K562 (cell line): ENCODE measurements around the gene ALDH1A2. TPM values are rescaled to one million over a fixed set of nuclear protein-coding genes. Genes with fewer than 3 reads are reported as not detected.

ENCODE experiments used
- ARID4B ChIP-seq: sonication (generic); formaldehyde crosslinking; IDR thresholded peaks from 2 replicates; pipeline ENCODE4 v1.8.0; 2022; ENCODE audit warnings: mild to moderate bottlenecking, missing genetic modification reagents
- CBX5 ChIP-seq: IDR thresholded peaks from 2 replicates; pipeline ENCODE4 v1.6.1; 2014; ENCODE audit warnings: low read depth, borderline replicate concordance
- FUS ChIP-seq: fragments of 200-400 bp; formaldehyde crosslinking; optimal IDR thresholded peaks from 2 replicates; pipeline ENCODE3; 2017; ENCODE audit warnings: low read depth, low read length
- GATAD2B ChIP-seq: fragments of 450-650 bp; IDR thresholded peaks from 2 replicates; pipeline ENCODE4 v1.6.1; 2017; ENCODE audit warnings: mild to moderate bottlenecking, borderline replicate concordance
- MYC ChIP-seq, 2 experiments: fragments of 250-450 bp in 1 of 2; sonication (Bioruptor Pico) in 1 of 2; IDR thresholded peaks; 2 replicates each; pipeline versions ENCODE4 v1.5.1 to v1.6.1; 2012 to 2021; ENCODE audit warnings: low read depth in 2 of 2, borderline replicate concordance in 1 of 2, improper control_type of control experiment in 1 of 2, low read length in 1 of 2, mild to moderate bottlenecking in 1 of 2, moderate library complexity in 1 of 2
- NFIC ChIP-seq: fragments of 450-650 bp; IDR thresholded peaks from 2 replicates; pipeline ENCODE4 v1.6.1; 2017; ENCODE audit warnings: mild to moderate bottlenecking, inconsistent platforms
- POLR2G ChIP-seq: fragments of 200-400 bp; formaldehyde crosslinking; IDR thresholded peaks from 2 replicates; pipeline ENCODE4 v1.6.1; 2017; ENCODE audit warnings: low read depth, mild to moderate bottlenecking, antibody characterized with exemption, low read length, moderate library complexity
- RBM25 ChIP-seq: fragments of 200-400 bp; formaldehyde crosslinking; IDR thresholded peaks from 2 replicates; pipeline ENCODE4 v1.6.1; 2018; ENCODE audit warnings: low read length, low read depth, moderate library complexity; ENCODE audit not compliant: severe bottlenecking
- SAFB ChIP-seq: fragments of 200-400 bp; formaldehyde crosslinking; IDR thresholded peaks from 2 replicates; pipeline ENCODE4 v1.6.1; 2017; ENCODE audit warnings: low read depth, low read length, borderline replicate concordance
- TBP ChIP-seq: optimal IDR thresholded peaks from 2 replicates; pipeline ENCODE3; 2011; ENCODE audit warnings: low read depth, low read length, improper control_type of control experiment
- TEAD4 ChIP-seq, 2 experiments: sonication (generic) in 1 of 2; formaldehyde crosslinking in 1 of 2; IDR thresholded peaks; 2 replicates each; pipeline versions ENCODE4 v1.6.1 to v1.8.0; 2012 to 2022; ENCODE audit warnings: borderline replicate concordance in 1 of 2, inconsistent platforms in 1 of 2, low read length in 1 of 2, mild to moderate bottlenecking in 1 of 2, missing genetic modification reagents in 1 of 2
- VEZF1 ChIP-seq: fragments of 200-800 bp; sonication (Bioruptor generic); IDR thresholded peaks from 2 replicates; pipeline ENCODE4 v1.6.1; 2017; ENCODE audit warnings: missing genetic modification characterization, missing compliant biosample characterization
- ZFP36 ChIP-seq: fragments of 150-350 bp; IDR thresholded peaks from 2 replicates; pipeline ENCODE4 v1.6.1; 2018; ENCODE audit warnings: low read length, low read depth; ENCODE audit not compliant: partially characterized antibody
- ZNF76 ChIP-seq: fragments of 250-450 bp; sonication (Bioruptor Pico); IDR thresholded peaks from 2 replicates; pipeline ENCODE4 v1.4.0; 2020; ENCODE audit warnings: mild to moderate bottlenecking, moderate library complexity, borderline replicate concordance
- polyA plus RNA-seq, 8 experiments: library from polyadenylated mRNA; depleted of rRNA in 4 of 8; stranded (reverse) in 5 of 8; unstranded in 3 of 8; fragments of >200 nt; fragmentation: Nextera tagmentation in 2 of 8; fragmentation: Illumina TruSeq in 1 of 8; extraction: Ambion mirVana in 2 of 8; extraction: Trizol in 1 of 8; gene quantifications; 2 replicates each; pipeline versions ENCODE4 v1.2.1 to v1.2.3, GENCODE V29; 2011 to 2014; ENCODE audit warnings: inconsistent platforms in 1 of 8, missing spikeins in 1 of 8
- total RNA-seq, 7 experiments: library from RNA; depleted of rRNA in 6 of 7; stranded (reverse); fragments of >200 nt in 6 of 7; fragmentation: Illumina TruSeq in 2 of 7; extraction: Trizol in 2 of 7; gene quantifications; 2 replicates each; pipeline versions ENCODE4 v1.2.1 to v1.2.3, GENCODE V29; 2011 to 2021; ENCODE audit warnings: low replicate concordance in 1 of 7

Gene ALDH1A2
- total and polyA plus RNA-seq, 9 of the 15 experiments (the other 6 are each of a cell fraction or from before 2014, with no cell fraction given) = 115 to 393 (median 333) TPM

DNA sequence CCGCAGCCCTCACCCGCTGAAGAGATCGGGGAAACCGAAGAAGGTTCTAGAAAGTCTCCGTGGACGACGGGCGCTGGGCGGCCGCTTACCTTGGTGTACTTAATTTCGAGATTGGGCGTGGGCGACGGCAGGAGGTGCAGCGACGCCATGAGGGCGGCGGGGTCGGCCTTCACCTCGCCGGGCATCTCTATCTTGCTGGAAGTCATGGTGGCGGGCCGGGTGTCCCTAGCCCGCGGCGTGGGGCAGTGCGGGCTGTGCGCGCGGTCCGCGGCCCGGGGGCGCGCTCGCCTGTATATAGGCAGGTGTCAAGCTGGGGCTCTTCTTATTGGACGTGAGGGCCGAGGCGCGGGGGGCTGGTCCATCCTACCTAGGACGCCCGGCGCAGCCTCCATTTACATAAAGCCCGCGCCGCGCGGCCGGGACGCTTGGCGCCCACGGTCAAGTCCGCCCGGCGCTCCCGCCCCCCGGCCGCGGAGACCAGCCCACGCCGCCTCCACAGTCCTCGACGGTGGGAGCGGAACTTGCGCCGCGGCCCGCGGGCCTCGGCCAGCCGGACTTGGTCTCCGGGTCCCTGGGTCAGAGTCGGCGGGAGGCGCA lies at the start of gene ALDH1A2 (continued):
- TF ChIP-seq ARID4B = 0 out of 2 replicates have a peak, but pooled peaks have one; percentile 20
- peak; percentile 95 for TF ChIP-seq TBP
- TF ChIP-seq CBX5 = no peak
- peak; percentile 9; the same call in 1 of the 2 replicates for TF ChIP-seq TEAD4 (IDR thresholded peaks at IDR 0.05; ENCODE audit: low read length)
- TF ChIP-seq TEAD4 (CRISPR knock-in tag; IDR thresholded peaks at IDR 0.05; ENCODE audit: borderline replicate concordance) = no peak
- TF ChIP-seq FUS = no peak
- TF ChIP-seq ZFP36 = peak; percentile 9
- TF ChIP-seq GATAD2B = peak; percentile 76; the same call in 1 of the 2 replicates
- peak; percentile 36 for TF ChIP-seq NFIC
- TF ChIP-seq ZNF76 (CRISPR knock-in tag) = peak; percentile 16; the same call in 1 of the 2 replicates
- peak; percentile 41; the same call in 1 of the 2 replicates for TF ChIP-seq VEZF1 (CRISPR knock-in tag)
- TF ChIP-seq RBM25 = peak; percentile 26
- TF ChIP-seq SAFB = peak; percentile 81
- TF ChIP-seq MYC (IDR thresholded peaks at IDR 0.05; ENCODE audit: low read depth, low read length) = peak; percentile 64
- TF ChIP-seq MYC (CRISPR knock-in tag; IDR thresholded peaks at IDR 0.05; ENCODE audit: borderline replicate concordance, low read depth) = no peak
- peak; percentile 95 for TF ChIP-seq POLR2G
